IPS DF 19.7 (cell line): ENCODE measurements around the gene PSME3.
"Not testable (repeated sequence)": the region's sequence is repeated elsewhere in the genome, so short reads cannot be mapped to it uniquely, and the experiment has no call there.

Experiments used
- DNase-seq: peaks from one replicate; pipeline ENCODE4 v3.0.0-alpha.2; 2013; ENCODE audit warnings: low read depth, low spot score

The PSME3 gene

DNA sequence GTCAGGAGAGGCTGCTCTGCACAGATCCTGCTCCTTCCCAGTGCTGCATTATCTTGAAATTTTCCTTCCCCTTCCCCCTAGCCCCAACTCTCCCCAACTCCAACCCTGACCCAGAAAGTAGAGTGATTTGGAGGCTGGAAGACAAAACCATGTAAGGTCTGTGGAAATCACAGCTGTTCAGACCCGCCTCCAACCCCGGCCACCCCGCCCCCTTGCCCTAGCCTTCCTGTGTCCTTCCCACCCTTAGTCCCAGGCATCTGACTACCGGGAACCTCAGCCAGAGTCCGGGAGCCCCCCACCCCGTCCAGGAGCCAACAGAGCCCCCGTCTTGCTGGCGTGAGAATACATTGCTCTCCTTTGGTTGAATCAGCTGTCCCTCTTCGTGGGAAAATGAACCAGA lies 17.8 kb downstream of the PSME3 start, which contains the start of gene AOC3:
Gene AOC3 (plus strand): TSS at position 246 of the 400 bp plus-strand sequence. CDS start 145 bp downstream, at position 391.
- no peak for DNase-seq

GRCh38 chr17:42851371-42852240 lies 18.4 kb downstream of the PSME3 start:
- not testable (repeated sequence) for DNase-seq

DNA sequence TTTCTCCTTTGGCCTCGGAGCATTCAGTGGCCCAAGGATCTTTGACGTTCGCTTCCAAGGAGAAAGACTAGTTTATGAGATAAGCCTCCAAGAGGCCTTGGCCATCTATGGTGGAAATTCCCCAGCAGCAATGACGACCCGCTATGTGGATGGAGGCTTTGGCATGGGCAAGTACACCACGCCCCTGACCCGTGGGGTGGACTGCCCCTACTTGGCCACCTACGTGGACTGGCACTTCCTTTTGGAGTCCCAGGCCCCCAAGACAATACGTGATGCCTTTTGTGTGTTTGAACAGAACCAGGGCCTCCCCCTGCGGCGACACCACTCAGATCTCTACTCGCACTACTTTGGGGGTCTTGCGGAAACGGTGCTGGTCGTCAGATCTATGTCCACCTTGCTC lies 19.2 kb downstream of the PSME3 start:
- DNase-seq = no peak

DNA sequence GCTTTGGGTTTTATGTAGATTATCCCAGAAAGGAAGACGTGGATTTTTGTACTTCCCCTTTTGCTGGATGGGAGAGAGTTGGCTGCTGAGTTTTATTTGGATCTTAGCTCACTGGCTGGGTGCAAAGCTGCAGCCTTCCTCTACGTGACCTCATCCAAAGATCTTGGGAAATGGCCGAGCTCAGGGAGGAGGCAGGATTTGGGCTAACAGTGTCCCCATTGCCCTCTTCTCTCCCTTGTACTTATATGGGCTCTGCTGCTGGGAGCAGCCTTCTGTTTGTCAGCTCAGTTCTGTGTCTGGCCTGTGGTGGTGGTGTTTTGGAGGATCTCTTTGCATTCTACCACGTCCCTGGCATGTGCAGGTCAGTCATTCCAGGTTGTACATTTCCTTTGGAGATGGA lies 19.8 kb downstream of the PSME3 start:
- DNase-seq = no peak

- no peak for DNase-seq
Measured at GRCh38 chr17:42853597-42853967, 20.4 kb downstream of the PSME3 start.

- DNase-seq = no peak
Measured at GRCh38 chr17:42853968-42854790, 21.0 kb downstream of the PSME3 start.

GRCh38 chr17:42855048-42855596 lies 21.9 kb downstream of the PSME3 start:
- DNase-seq = no peak

DNA sequence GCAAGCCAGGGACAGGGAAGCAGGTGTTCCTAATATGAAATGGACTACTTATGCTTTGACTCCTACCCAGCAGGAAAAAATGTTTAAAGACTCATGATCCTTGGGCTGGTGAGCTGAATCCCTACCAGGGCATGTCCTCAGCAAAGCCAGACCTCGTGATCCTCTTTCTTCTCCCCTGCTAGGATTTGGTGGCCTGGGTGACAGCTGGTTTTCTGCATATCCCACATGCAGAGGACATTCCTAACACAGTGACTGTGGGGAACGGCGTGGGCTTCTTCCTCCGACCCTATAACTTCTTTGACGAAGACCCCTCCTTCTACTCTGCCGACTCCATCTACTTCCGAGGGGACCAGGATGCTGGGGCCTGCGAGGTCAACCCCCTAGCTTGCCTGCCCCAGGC lies 22.9 kb downstream of the PSME3 start:
- DNase-seq = not testable (repeated sequence)

DNA sequence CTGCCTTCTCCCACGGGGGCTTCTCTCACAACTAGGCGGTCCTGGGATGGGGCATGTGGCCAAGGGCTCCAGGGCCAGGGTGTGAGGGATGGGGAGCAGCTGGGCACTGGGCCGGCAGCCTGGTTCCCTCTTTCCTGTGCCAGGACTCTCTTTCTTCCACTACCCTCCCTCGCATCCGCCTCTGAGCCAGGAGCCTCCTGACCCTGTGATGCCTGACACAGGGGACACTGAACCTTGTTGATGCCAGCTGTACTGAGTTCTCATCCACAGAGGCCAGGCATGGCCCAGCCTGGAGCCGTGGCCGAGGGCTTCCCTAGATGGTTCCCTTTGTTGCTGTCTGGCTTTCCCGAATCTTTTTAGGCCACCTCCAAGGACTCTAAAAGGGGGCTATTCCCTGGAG lies 23.3 kb downstream of the PSME3 start:
- DNase-seq = not testable (repeated sequence)

GRCh38 chr17:42857389-42857788 lies 24.2 kb downstream of the PSME3 start:
- no peak for DNase-seq

GRCh38 chr17:42865638-42866094 lies 32.5 kb downstream of the PSME3 start:
- DNase-seq = no peak

GRCh38 chr17:42866216-42866615 lies 33.0 kb downstream of the PSME3 start:
- no peak for DNase-seq

DNA sequence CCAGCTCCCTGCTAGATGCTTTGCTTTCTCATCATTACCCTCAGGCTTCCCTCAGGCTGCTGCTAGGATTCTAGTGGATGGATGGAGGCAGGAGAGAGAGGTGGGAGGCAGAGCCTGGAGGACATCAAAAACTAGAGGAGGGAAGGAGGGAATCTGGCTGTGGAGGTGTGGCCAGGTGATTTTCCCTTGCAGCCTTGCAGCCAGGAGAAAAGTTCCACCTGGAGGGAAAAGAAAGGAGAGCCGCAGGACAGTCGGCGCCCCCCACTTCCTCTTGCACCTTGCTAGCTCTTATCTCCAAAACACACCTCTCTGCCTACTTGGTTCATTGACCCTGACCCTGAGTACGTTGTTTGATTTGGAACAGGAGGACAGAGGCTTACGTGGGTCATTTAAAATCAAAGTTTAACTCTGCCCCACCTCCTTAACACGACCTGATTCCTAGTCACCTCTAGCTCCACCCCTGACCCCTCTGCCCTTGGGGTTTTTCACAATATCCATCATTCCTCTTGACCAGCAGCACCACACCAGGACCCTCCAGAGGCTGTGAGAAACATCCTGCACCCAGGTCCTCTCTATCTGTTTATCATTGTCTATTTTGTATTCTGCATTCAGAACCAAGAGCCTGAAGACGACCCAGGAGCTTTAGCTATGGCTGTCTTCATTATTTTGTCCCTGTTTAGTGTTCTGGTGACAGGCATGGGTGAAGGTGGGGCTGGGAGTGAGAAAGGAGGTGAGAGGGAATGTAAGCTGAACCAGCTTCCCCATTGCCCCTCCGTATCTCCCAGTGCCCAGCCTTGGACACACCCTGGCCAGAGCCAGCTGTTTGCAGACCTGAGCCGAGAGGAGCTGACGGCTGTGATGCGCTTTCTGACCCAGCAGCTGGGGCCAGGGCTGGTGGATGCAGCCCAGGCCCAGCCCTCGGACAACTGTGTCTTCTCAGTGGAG lies 33.7 kb downstream of the PSME3 start:
- no peak for DNase-seq

DNA sequence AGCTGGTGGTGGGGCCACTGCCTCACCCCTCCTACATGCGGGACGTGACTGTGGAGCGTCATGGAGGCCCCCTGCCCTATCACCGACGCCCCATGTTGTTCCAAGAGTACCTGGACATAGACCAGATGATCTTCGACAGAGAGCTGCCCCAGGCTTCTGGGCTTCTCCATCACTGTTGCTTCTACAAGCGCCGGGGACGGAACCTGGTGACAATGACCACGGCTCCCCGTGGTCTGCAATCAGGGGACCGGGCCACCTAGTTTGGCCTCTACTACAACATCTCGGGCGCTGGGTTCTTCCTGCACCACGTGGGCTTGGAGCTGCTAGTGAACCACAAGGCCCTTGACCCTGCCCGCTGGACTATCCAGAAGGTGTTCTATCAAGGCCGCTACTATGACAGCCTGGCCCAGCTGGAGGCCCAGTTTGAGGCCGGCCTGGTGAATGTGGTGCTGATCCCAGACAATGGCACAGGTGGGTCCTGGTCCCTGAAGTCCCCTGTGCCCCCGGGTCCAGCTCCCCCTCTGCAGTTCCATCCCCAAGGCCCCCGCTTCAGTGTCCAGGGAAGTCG lies 34.6 kb downstream of the PSME3 start:
- DNase-seq = not testable (repeated sequence)

GRCh38 chr17:42868338-42868737 lies 35.1 kb downstream of the PSME3 start:
- no peak for DNase-seq

- DNase-seq = no peak
Measured at GRCh38 chr17:42871647-42872046, 38.5 kb downstream of the PSME3 start.

GRCh38 chr17:42872251-42872965 lies 39.2 kb downstream of the PSME3 start:
- DNase-seq = no peak

GRCh38 chr17:42873315-42873714 lies 40.1 kb downstream of the PSME3 start:
- DNase-seq = no peak

DNA sequence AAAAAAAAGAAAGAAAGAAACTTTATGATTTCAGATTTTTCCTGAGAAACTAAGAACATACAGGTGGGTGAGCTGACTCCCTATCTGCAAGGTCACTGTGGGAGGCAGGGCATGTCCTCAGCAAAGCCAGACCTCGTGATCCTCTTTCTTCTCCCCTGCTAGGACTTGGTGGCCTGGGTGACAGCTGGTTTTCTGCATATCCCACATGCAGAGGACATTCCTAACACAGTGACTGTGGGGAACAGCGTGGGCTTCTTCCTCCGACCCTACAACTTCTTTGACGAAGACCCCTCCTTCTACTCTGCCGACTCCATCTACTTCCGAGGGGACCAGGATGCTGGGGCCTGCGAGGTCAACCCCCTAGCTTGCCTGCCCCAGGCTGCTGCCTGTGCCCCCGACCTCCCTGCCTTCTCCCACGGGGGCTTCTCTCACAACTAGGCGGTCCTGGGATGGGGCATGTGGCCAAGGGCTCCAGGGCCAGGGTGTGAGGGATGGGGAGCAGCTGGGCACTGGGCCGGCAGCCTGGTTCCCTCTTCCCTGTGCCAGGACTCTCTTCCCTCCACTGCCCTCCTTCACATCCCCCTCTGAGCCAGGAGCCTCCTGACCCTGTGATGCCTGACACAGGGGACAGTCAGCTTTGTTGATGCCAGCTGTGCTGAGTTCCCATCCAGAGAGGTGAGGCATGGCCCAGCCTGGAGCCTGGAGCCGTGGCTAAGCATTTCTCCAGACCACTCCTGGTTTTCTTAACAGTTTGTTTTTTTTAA lies 40.9 kb downstream of the PSME3 start:
- DNase-seq = not testable (repeated sequence)
